Right lobe of liver (tissue), 6 donors: Measurements from ENCODE around the gene AVL9. TPM values are rescaled to one million over a fixed set of nuclear protein-coding genes. Genes with fewer than 3 reads are reported as not detected.
A peak's percentile ranks its signal among the peaks of the same experiment; 100 is the strongest.

ENCODE experiments used
- ATAC-seq, 4 donors: fragments of 200-7000 bp; cut with Tn5 transposase; one replicate each; pipeline ENCODE4 v1.9.1; 2020; ENCODE audit warnings: mild to moderate bottlenecking in 4 of 4, moderate library complexity in 4 of 4
- DNase-seq, 3 donors: peaks; one replicate each; pipeline ENCODE4 v3.0.0-alpha.2; 2020
- H3K27ac ChIP-seq, 3 donors: fragments of 200-600 bp; one replicate each; pipeline ENCODE4 v1.8.0; 2022
- H3K27me3 ChIP-seq, 2 donors: fragments of 200-600 bp; one replicate each; pipeline ENCODE4 v1.8.0; 2022
- H3K36me3 ChIP-seq, 4 donors: fragments of 200-600 bp; sonication (generic) in 1 of 4; one replicate each; pipeline versions ENCODE4 v1.5.1 to v1.8.0; 2017 to 2022; ENCODE audit warnings: control low read depth in 1 of 4
- H3K4me1 ChIP-seq, 4 donors: fragments of 200-600 bp; sonication (generic) in 1 of 4; one replicate each; pipeline versions ENCODE4 v1.5.1 to v1.8.0; 2017 to 2022; ENCODE audit warnings: control low read depth in 1 of 4
- H3K4me3 ChIP-seq, 3 donors: fragments of 200-600 bp; one replicate each; pipeline ENCODE4 v1.8.0; 2022
- H3K9me3 ChIP-seq, 4 donors: fragments of 200-600 bp; sonication (generic) in 1 of 4; one replicate each; pipeline versions ENCODE4 v1.5.1 to v1.8.0; 2017 to 2022; ENCODE audit warnings: control low read depth in 1 of 4
- CTCF ChIP-seq, 4 donors: fragments of 200-600 bp in 3 of 4; fragments of 450-650 bp in 1 of 4; IDR thresholded peaks; one replicate each; pipeline versions ENCODE4 v1.5.1 to v1.8.0; 2016 to 2022; ENCODE audit warnings: antibody characterized with exemption in 4 of 4, mild to moderate bottlenecking in 2 of 4
- POLR2A ChIP-seq: fragments of 450-650 bp; IDR thresholded peaks from one replicate; pipeline ENCODE4 v1.6.1; 2017; ENCODE audit warnings: antibody characterized with exemption, mild to moderate bottlenecking
- WGBS: methylation state at CpG from one replicate; pipeline ENCODE4 v1.1.6; 2018; ENCODE audit warnings: low coverage, low lambda C conversion rate; ENCODE audit not compliant: insufficient coverage; ENCODE audit errors: missing lambda C conversion rate; 5-methylcytosine and 5-hydroxymethylcytosine counted together
- intact Hi-C, 2 donors: fragments of 100-400 bp; cut with DNase I; formaldehyde crosslinking; loops; one replicate each; pipeline versions ENCODE4 v1.11.2 to v1.14.1; 2022
- total RNA-seq, 6 experiments: library from RNA; depleted of rRNA in 2 of 6; stranded (reverse); fragments of >200 nt in 2 of 6; fragmentation: NEBNext Ultra II Directional in 3 of 6; extraction: Animal tissue kit (Norgen Biotek cat#: 25700) in 3 of 6; gene quantifications; one replicate each; pipeline versions ENCODE4 v1.1.0 to v1.2.4, GENCODE V29; 2016 to 2023
- donor health status: DM: no; HTN: yes; CAD: no.
- donor health status: DM: no; HTN: no; CAD: no.
- donor health status: DM: no; HTN: no; CAD: no.
- donor health status: DM: no; HTN: yes; CAD: no.
- donor health status: DM: no; HTN: yes; CAD: no.

Gene AVL9
- total RNA-seq, 6 experiments from 2014 or later = 12.5 to 22.9 (median 15.3) TPM

DNA sequence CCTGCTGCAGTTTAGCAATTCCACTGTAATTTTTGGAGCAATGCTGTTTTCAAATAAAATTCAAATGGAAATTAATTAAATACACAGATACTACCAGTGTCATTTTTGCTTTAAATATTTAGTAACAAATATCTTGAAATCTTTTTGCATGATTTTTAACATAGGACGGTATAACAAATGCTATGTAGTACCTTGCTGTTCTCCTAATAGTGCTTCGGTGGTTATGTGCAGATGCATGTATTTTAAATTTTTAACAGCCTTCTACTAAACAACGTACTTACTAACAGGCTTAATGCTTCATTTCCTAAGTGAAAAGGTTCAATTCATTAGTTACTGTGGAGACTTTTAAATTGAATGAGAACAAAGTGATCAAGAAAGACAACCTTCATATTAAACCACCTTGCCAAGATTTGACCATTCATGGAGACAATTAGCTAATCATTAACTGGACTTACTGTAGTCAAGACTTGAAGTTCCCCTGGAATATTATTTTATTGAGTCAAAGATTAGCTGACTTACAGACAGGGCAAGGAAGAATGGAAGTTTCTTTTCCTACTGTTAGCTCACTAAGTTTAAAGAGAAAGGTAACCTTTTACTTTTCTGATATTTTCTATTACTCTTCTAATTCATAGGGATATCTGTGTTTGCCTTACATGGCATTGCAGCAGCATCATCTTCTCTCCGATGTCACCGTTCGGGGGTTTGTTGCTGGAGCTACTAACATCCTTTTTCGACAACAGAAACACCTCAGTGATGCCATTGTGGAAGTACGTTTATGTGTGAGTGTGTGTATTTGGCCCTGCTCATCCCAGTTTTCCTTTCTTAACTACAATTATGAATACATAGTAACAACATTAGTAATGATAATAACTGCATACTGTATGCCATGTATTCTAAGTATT lies 74.3 kb downstream of the AVL9 start:
- Histone ChIP-seq H3K27me3 (no peaks in the 10 kb centered on the region), H3K9me3 (no peaks in the 10 kb centered on the region), H3K36me3 (peaks cover 0 to 31% (median 9%) of the 10 kb centered on the region in 4 donors), H3K4me1 (no peaks in the 10 kb centered on the region), H3K27ac (no peak overlapping the region), H3K4me3 (no peak overlapping the region)
- TF ChIP-seq POLR2A (no peak), CTCF (IDR thresholded peaks at IDR 0.05) (no peak)
- intact Hi-C loops = no loop called here
- ATAC-seq = no peak
- DNase-seq = no peak
- WGBS = 95% methylated on average over 8 of the region's 8 CpGs

GRCh38 chr7:32573110-32573687 lies 77.9 kb downstream of the AVL9 start:
- WGBS = 89% methylated on average over 5 of the region's 12 CpGs
- no peak overlapping the region for H3K27ac ChIP-seq
- no peak for DNase-seq
- H3K4me1 ChIP-seq = no peaks in the 10 kb centered on the region
- no peaks in the 10 kb centered on the region for H3K27me3 ChIP-seq
- ATAC-seq = no peak
- no peaks in the 10 kb centered on the region for H3K9me3 ChIP-seq
- TF ChIP-seq POLR2A = no peak
- TF ChIP-seq CTCF (IDR thresholded peaks at IDR 0.05) = no peak
- H3K4me3 ChIP-seq = no peak overlapping the region
- intact Hi-C loops = no loop called here
- peaks cover 0 to 49% (median 9%) of the 10 kb centered on the region in 4 donors for H3K36me3 ChIP-seq

DNA sequence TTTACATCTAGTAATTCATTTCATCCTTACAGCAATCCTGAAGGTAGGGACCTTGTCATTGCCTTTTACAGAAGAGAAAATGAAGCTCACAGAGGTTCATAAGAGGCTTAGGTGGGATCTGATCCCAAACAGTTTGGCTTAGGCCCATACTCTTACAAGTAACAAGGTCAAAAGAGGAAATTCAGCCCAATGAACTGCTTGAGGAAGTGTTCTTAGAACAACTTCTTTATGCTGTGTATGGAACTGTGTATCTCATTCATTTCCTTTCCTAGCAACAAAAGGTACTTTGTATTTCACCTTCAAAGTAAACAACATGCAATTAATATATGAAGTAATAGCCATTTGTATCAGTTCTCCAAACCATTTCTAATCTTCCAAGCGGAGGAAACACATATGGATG lies 79.3 kb downstream of the AVL9 start:
- H3K9me3 ChIP-seq = no peaks in the 10 kb centered on the region
- intact Hi-C loops = no loop called here
- no peak for DNase-seq
- H3K36me3 ChIP-seq = peaks cover 0 to 49% (median 9%) of the 10 kb centered on the region in 4 donors
- H3K4me3 ChIP-seq = no peak overlapping the region
- peak in 1 of 4 donors; percentile 41 for ATAC-seq
- H3K27me3 ChIP-seq = no peaks in the 10 kb centered on the region
- no peaks in the 10 kb centered on the region for H3K4me1 ChIP-seq
- no peak for TF ChIP-seq CTCF (IDR thresholded peaks at IDR 0.05)
- TF ChIP-seq POLR2A = no peak
- no peak overlapping the region for H3K27ac ChIP-seq
- WGBS = 88% methylated on average over 1 of the region's 1 CpG

GRCh38 chr7:32577421-32577820 lies 82.1 kb downstream of the AVL9 start:
- H3K4me1 ChIP-seq = no peaks in the 10 kb centered on the region
- no peak for TF ChIP-seq CTCF (IDR thresholded peaks at IDR 0.05)
- TF ChIP-seq POLR2A = no peak
- DNase-seq (no peak), ATAC-seq (no peak)
- no peak overlapping the region for H3K27ac ChIP-seq
- WGBS = 92% methylated on average over 2 of the region's 2 CpGs
- intact Hi-C loops = no loop called here
- peaks cover 0 to 65% (median 9%) of the 10 kb centered on the region in 4 donors for H3K36me3 ChIP-seq
- no peak overlapping the region for H3K4me3 ChIP-seq
- H3K27me3 ChIP-seq = no peaks in the 10 kb centered on the region
- no peaks in the 10 kb centered on the region for H3K9me3 ChIP-seq
